Panc1 (cell line): ENCODE measurements around the gene VWA5B1. TPM values are rescaled to one million over a fixed set of nuclear protein-coding genes. Genes with fewer than 3 reads are reported as not detected.

Experiments
- ATAC-seq: fragments of 200-7000 bp; cut with Tn5 transposase; 2 replicates; pipeline ENCODE4 v1.9.1; 2020; ENCODE audit warnings: mild to moderate bottlenecking, moderate library complexity
- BruUV-seq: library from RNA; stranded (reverse); fragments of 400-500 nt; replicated peaks from 2 replicates; lab custom pipeline; 2021; lab: Mats Ljungman, UMichigan
- CTCF ChIA-PET: fragments of 300-600 bp; sonication (Branson Sonifier 250); formaldehyde crosslinking; loops from one replicate; lab custom pipeline; 2022; ENCODE audit warnings: antibody characterized with exemption; lab: Charles Lee
- POLR2A ChIA-PET: fragments of 300-600 bp; sonication (Branson Sonifier 250); formaldehyde crosslinking; loops from one replicate; lab custom pipeline; 2022; ENCODE audit warnings: antibody characterized with exemption; lab: Charles Lee
- DNase-seq: peaks from one replicate; pipeline ENCODE4 v3.0.0-alpha.2; 2010; ENCODE audit warnings: low read depth, low spot score
- H3K27ac ChIP-seq: 2 replicates; pipeline ENCODE4 v1.5.1; 2011; ENCODE audit warnings: mild to moderate bottlenecking, low read length, inconsistent platforms
- H3K27me3 ChIP-seq: fragments of 200-500 bp; sonication (Bioruptor generic); 2 replicates; pipeline ENCODE4 v1.6.0; 2014; ENCODE audit warnings: low read length, inconsistent platforms; ENCODE audit not compliant: control insufficient read depth, insufficient read depth
- H3K36me3 ChIP-seq: fragments of 200-500 bp; sonication (Bioruptor generic); 2 replicates; pipeline ENCODE4 v1.5.1; 2014; ENCODE audit warnings: inconsistent platforms, mild to moderate bottlenecking, low read length, moderate library complexity; ENCODE audit not compliant: control insufficient read depth, insufficient read depth
- H3K4me1 ChIP-seq: 2 replicates; pipeline ENCODE4 v1.5.1; 2011; ENCODE audit warnings: inconsistent platforms, mild to moderate bottlenecking, low read length, moderate library complexity; ENCODE audit not compliant: control insufficient read depth, insufficient read depth
- H3K4me3 ChIP-seq, 2 experiments: 2 replicates each; pipeline ENCODE4 v1.5.1; 2011 to 2012; ENCODE audit warnings: low read depth in 2 of 2, low read length in 2 of 2, mild to moderate bottlenecking in 2 of 2, inconsistent platforms in 1 of 2, moderate library complexity in 1 of 2
- H3K9me3 ChIP-seq: fragments of 200-500 bp; sonication (Bioruptor generic); 2 replicates; pipeline ENCODE4 v1.5.1; 2014; ENCODE audit warnings: low read depth, mild to moderate bottlenecking, inconsistent platforms, low read length, moderate library complexity; ENCODE audit not compliant: control insufficient read depth, insufficient read depth
- POLR2AphosphoS5 ChIP-seq: IDR thresholded peaks from 2 replicates; pipeline ENCODE4 v1.6.1; 2012; ENCODE audit warnings: mild to moderate bottlenecking, low read depth, low read length, moderate library complexity
- SIN3A ChIP-seq: IDR thresholded peaks from 2 replicates; pipeline ENCODE4 v1.6.1; 2012; ENCODE audit warnings: low read depth, mild to moderate bottlenecking, low read length, moderate library complexity, borderline replicate concordance; ENCODE audit not compliant: insufficient read depth
- TCF7L2 ChIP-seq: IDR thresholded peaks from 2 replicates; pipeline ENCODE4 v1.6.1; 2011; ENCODE audit warnings: mild to moderate bottlenecking, low read depth, low read length, inconsistent platforms
- in situ Hi-C: cut with HindIII; loops from 2 replicates; pipeline ENCODE4 v1.10.0; 2016; ENCODE audit warnings: low sequenced_read_pairs, low pct_unique_long_range_greater_than_20kb
- intact Hi-C: fragments of 100-400 bp; cut with micrococcal nuclease; formaldehyde crosslinking; loops from one replicate; pipeline ENCODE4 v1.10.0; 2022; ENCODE audit not compliant: unreplicated experiment
- total RNA-seq: library from RNA; stranded (reverse); gene quantifications from one replicate; pipeline ENCODE4 v1.2.1, GENCODE V29; 2021; ENCODE audit not compliant: unreplicated experiment
- TF ChIP-seq, protein P1 (sequence below): fragments of 450-650 bp; IDR thresholded peaks from 2 replicates; pipeline ENCODE4 v1.5.1; 2017; ENCODE audit warnings: mild to moderate bottlenecking
- TF ChIP-seq, protein P2 (sequence below), 2 experiments: IDR thresholded peaks; 2 replicates each; pipeline ENCODE4 v1.6.1; 2011 to 2012; ENCODE audit warnings: low read depth in 2 of 2, control low read depth in 1 of 2, low read length in 1 of 2, mild to moderate bottlenecking in 1 of 2, moderate library complexity in 1 of 2; ENCODE audit not compliant: insufficient read depth in 1 of 2

VWA5B1 gene
- total RNA-seq, 1 experiment from 2014 or later = not detected

DNA sequence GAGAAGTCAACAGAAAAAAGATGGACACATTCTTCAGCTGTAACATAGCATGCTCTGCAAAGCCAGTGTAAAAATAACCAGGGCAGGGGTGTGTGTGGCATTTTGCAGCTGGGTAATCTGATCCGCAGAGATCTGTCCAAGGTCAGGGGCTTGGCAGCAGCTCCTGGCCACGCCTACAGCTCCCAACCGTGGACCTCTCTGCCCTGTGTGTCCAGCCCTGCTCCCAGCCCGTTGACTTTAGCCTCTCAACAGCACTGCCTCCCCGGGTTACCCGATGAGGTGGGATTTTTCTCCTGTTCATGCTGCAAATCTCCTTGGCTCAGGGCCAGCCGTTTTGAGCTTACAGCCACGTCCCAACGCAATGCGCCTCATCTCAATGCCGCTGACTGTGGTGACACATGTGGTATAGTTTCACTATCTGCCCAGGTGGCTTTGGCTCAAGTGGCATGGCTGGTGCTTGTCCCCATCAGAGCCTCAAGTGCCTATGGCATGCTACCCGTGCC, 68.1 kb downstream of the VWA5B1 start:
- H3K4me3 ChIP-seq = no peak overlapping the region
- H3K27ac ChIP-seq = no peak overlapping the region
- ChIA-PET CTCF (interaction anchor here (0.5 kb wide), 1 partner anchor 441 kb away, joined by 5 read pairs; no protein-coding TSS in a partner anchor), POLR2A (no interaction called here)
- intact Hi-C loops = no loop called here
- no TSS peak for BruUV-seq
- H3K9me3 ChIP-seq = no peaks in the 10 kb centered on the region
- H3K4me1 ChIP-seq = no peaks in the 10 kb centered on the region
- no peak for ATAC-seq
- H3K27me3 ChIP-seq = peaks cover 17% of the 10 kb centered on the region; the same call in 1 of the 2 replicates
- in situ Hi-C loops = no loop called here
- no peak for DNase-seq
- TF ChIP-seq TCF7L2 (no peak), POLR2AphosphoS5 (no peak), SIN3A (no peak)
- TF ChIP-seq, protein P1, sequence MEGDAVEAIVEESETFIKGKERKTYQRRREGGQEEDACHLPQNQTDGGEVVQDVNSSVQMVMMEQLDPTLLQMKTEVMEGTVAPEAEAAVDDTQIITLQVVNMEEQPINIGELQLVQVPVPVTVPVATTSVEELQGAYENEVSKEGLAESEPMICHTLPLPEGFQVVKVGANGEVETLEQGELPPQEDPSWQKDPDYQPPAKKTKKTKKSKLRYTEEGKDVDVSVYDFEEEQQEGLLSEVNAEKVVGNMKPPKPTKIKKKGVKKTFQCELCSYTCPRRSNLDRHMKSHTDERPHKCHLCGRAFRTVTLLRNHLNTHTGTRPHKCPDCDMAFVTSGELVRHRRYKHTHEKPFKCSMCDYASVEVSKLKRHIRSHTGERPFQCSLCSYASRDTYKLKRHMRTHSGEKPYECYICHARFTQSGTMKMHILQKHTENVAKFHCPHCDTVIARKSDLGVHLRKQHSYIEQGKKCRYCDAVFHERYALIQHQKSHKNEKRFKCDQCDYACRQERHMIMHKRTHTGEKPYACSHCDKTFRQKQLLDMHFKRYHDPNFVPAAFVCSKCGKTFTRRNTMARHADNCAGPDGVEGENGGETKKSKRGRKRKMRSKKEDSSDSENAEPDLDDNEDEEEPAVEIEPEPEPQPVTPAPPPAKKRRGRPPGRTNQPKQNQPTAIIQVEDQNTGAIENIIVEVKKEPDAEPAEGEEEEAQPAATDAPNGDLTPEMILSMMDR = no peak
- TF ChIP-seq, protein P2, sequence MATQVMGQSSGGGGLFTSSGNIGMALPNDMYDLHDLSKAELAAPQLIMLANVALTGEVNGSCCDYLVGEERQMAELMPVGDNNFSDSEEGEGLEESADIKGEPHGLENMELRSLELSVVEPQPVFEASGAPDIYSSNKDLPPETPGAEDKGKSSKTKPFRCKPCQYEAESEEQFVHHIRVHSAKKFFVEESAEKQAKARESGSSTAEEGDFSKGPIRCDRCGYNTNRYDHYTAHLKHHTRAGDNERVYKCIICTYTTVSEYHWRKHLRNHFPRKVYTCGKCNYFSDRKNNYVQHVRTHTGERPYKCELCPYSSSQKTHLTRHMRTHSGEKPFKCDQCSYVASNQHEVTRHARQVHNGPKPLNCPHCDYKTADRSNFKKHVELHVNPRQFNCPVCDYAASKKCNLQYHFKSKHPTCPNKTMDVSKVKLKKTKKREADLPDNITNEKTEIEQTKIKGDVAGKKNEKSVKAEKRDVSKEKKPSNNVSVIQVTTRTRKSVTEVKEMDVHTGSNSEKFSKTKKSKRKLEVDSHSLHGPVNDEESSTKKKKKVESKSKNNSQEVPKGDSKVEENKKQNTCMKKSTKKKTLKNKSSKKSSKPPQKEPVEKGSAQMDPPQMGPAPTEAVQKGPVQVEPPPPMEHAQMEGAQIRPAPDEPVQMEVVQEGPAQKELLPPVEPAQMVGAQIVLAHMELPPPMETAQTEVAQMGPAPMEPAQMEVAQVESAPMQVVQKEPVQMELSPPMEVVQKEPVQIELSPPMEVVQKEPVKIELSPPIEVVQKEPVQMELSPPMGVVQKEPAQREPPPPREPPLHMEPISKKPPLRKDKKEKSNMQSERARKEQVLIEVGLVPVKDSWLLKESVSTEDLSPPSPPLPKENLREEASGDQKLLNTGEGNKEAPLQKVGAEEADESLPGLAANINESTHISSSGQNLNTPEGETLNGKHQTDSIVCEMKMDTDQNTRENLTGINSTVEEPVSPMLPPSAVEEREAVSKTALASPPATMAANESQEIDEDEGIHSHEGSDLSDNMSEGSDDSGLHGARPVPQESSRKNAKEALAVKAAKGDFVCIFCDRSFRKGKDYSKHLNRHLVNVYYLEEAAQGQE (IDR thresholded peaks at IDR 0.05; ENCODE audit: insufficient read depth in 1 of 2, low read depth in 2 of 2, low read length in 1 of 2) = no peak
- no peaks in the 10 kb centered on the region; the same call in 1 of the 2 replicates for H3K36me3 ChIP-seq

DNA sequence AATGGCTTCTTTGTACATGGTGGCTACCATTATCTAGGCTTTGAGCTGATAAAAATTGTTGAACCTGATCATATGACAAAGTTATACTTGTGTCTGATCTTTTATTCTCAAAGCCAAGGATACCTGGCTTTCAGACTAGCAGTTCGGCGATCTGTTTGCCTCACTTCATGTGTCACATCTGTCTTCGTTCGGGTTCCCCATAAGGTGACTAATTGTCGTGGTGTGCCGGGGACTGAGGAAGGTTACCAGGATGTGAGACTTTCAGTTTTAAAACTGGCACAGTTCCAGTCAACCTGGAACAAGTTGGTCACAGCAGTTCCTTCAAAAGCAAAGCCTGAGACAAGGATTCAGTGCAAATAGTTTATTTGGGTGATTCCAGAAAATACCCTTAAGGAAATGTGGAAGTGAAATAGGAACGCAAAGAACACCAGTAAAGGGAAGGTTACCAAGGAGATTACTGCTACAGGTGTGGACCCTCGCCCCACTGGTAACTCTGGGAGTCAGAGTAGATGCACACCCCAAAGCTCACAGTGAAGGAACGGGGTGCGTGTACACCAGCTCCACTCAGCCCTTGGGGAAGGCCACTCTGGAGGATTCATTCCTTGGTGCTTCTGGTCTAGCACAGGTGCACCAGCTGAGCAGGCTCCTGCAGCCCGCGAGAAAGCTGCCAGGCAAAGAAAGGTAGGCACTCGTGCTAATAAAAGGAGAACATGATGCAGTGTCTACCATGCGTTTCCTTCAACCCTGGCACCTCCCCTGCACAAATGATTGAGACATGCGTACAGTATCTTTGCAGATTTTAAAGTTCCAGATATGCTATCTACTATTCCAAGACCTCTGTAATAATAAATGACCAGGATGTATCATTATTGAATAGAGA, 69.0 kb downstream of the VWA5B1 start:
- no peaks in the 10 kb centered on the region for H3K9me3 ChIP-seq
- H3K27me3 ChIP-seq = peaks cover 17% of the 10 kb centered on the region; the same call in 1 of the 2 replicates
- no peaks in the 10 kb centered on the region; the same call in 1 of the 2 replicates for H3K36me3 ChIP-seq
- in situ Hi-C loops (no loop called here), intact Hi-C loops (no loop called here)
- DNase-seq = no peak
- ChIA-PET CTCF (no interaction called here), POLR2A (no interaction called here)
- H3K4me3 ChIP-seq = no peak overlapping the region
- no peaks in the 10 kb centered on the region for H3K4me1 ChIP-seq
- no peak for ATAC-seq
- BruUV-seq = no TSS peak
- no peak for TF ChIP-seq SIN3A
- TF ChIP-seq, protein P1 = no peak
- TF ChIP-seq, protein P2 (IDR thresholded peaks at IDR 0.05; ENCODE audit: insufficient read depth in 1 of 2, low read depth in 2 of 2, low read length in 1 of 2) = no peak
- TF ChIP-seq TCF7L2 = no peak
- TF ChIP-seq POLR2AphosphoS5 = no peak
- H3K27ac ChIP-seq = no peak overlapping the region
